WTC11 (cell line): ENCODE results near the gene SARDH. TPM values are rescaled to one million over a fixed set of nuclear protein-coding genes. Genes with fewer than 3 reads are reported as not detected.

Experiments used
- ATAC-seq: fragments of 200-7000 bp; cut with Tn5 transposase; 2 replicates; pipeline ENCODE4 v1.10.0; 2021; ENCODE audit warnings: mild to moderate bottlenecking, moderate library complexity
- CTCF ChIA-PET: fragments of 300-600 bp; sonication (Branson Sonifier 250); formaldehyde crosslinking; loops from one replicate; lab custom pipeline; 2021; ENCODE audit warnings: antibody characterized with exemption; lab: Charles Lee
- POLR2A ChIA-PET: fragments of 350-600 bp; sonication (Branson Sonifier 250); formaldehyde crosslinking; loops from one replicate; lab custom pipeline; 2021; ENCODE audit warnings: antibody characterized with exemption; lab: Charles Lee
- DNase-seq: peaks from one replicate; pipeline ENCODE4 v3.0.0; 2021; ENCODE audit warnings: low spot score
- H3K27ac Mint-ChIP-seq: 2 replicates; pipeline ENCODE4 v1.8.0; 2021; ENCODE audit warnings: mixed read lengths
- H3K27me3 Mint-ChIP-seq: 2 replicates; pipeline ENCODE4 v1.8.0; 2021; ENCODE audit warnings: low read depth, mild to moderate bottlenecking, moderate library complexity, mixed read lengths
- H3K36me3 Mint-ChIP-seq: 2 replicates; pipeline ENCODE4 v1.8.0; 2021; ENCODE audit warnings: mixed read lengths
- H3K4me1 Mint-ChIP-seq: 2 replicates; pipeline ENCODE4 v1.8.0; 2022; ENCODE audit warnings: mixed read lengths
- H3K4me3 Mint-ChIP-seq: 2 replicates; pipeline ENCODE4 v1.8.0; 2021; ENCODE audit warnings: mild to moderate bottlenecking, moderate library complexity, mixed read lengths
- H3K9me3 Mint-ChIP-seq: 2 replicates; pipeline ENCODE4 v1.8.0; 2021; ENCODE audit warnings: mixed read lengths
- ATF6 ChIP-seq: sonication (generic); formaldehyde crosslinking; IDR thresholded peaks from 2 replicates; pipeline ENCODE4 v1.8.1; 2023; ENCODE audit warnings: mild to moderate bottlenecking, missing genetic modification reagents
- E2F4 ChIP-seq: sonication (generic); formaldehyde crosslinking; IDR thresholded peaks from 2 replicates; pipeline ENCODE4 v1.8.1; 2022; ENCODE audit warnings: low read depth, mild to moderate bottlenecking, moderate library complexity, missing genetic modification reagents, borderline replicate concordance
- ELF4 ChIP-seq: sonication (generic); formaldehyde crosslinking; IDR thresholded peaks from 2 replicates; pipeline ENCODE4 v1.8.1; 2022; ENCODE audit warnings: low read depth, mild to moderate bottlenecking, moderate library complexity, missing genetic modification reagents
- EMX1 ChIP-seq: fragments of 250-450 bp; sonication (Bioruptor Pico); IDR thresholded peaks from 2 replicates; pipeline ENCODE4 v1.8.0; 2021; ENCODE audit warnings: mild to moderate bottlenecking
- ETV6 ChIP-seq: sonication (generic); formaldehyde crosslinking; IDR thresholded peaks from 2 replicates; pipeline ENCODE4 v1.8.1; 2022; ENCODE audit warnings: mild to moderate bottlenecking, missing genetic modification reagents
- GABPB1 ChIP-seq: sonication (generic); formaldehyde crosslinking; IDR thresholded peaks from 2 replicates; pipeline ENCODE4 v1.8.1; 2023; ENCODE audit warnings: mild to moderate bottlenecking, missing genetic modification reagents
- IRF1 ChIP-seq: sonication (generic); formaldehyde crosslinking; IDR thresholded peaks from 2 replicates; pipeline ENCODE4 v1.8.0; 2023; ENCODE audit warnings: missing genetic modification reagents
- JAZF1 ChIP-seq: fragments of 250-450 bp; sonication (Bioruptor Pico); IDR thresholded peaks from 2 replicates; pipeline ENCODE4 v1.9.0; 2021; ENCODE audit warnings: moderate library complexity, mild to moderate bottlenecking, inconsistent platforms
- MLX ChIP-seq: sonication (generic); formaldehyde crosslinking; IDR thresholded peaks from 2 replicates; pipeline ENCODE4 v1.8.1; 2023; ENCODE audit warnings: mild to moderate bottlenecking, missing genetic modification reagents, moderate library complexity
- NFATC4 ChIP-seq: fragments of 250-450 bp; sonication (Bioruptor Pico); IDR thresholded peaks from 2 replicates; pipeline ENCODE4 v1.9.0; 2021; ENCODE audit warnings: mild to moderate bottlenecking
- NFYB ChIP-seq: sonication (generic); formaldehyde crosslinking; conservative IDR thresholded peaks from 2 replicates; pipeline ENCODE4 v1.8.0; 2022; ENCODE audit warnings: low read depth, missing genetic modification reagents
- NR1H2 ChIP-seq: sonication (generic); formaldehyde crosslinking; IDR thresholded peaks from 2 replicates; pipeline ENCODE4 v1.9.0; 2021; ENCODE audit warnings: mild to moderate bottlenecking, moderate library complexity, missing genetic modification reagents
- PRRX2 ChIP-seq: fragments of 250-450 bp; sonication (Bioruptor Pico); IDR thresholded peaks from 2 replicates; pipeline ENCODE4 v1.8.0; 2021; ENCODE audit warnings: mild to moderate bottlenecking
- USF2 ChIP-seq: sonication (generic); formaldehyde crosslinking; IDR thresholded peaks from 2 replicates; pipeline ENCODE4 v1.8.1; 2023; ENCODE audit warnings: mild to moderate bottlenecking, missing genetic modification reagents, moderate library complexity
- ZNF121 ChIP-seq: sonication (generic); formaldehyde crosslinking; IDR thresholded peaks from 2 replicates; pipeline ENCODE4 v1.8.0; 2023; ENCODE audit warnings: missing genetic modification reagents
- ZNF138 ChIP-seq: sonication (generic); formaldehyde crosslinking; conservative IDR thresholded peaks from 2 replicates; pipeline ENCODE4 v1.8.1; 2022; ENCODE audit warnings: mild to moderate bottlenecking, moderate library complexity, missing genetic modification reagents
- ZNF232 ChIP-seq: sonication (generic); formaldehyde crosslinking; IDR thresholded peaks from 2 replicates; pipeline ENCODE4 v1.8.0; 2022; ENCODE audit warnings: mild to moderate bottlenecking, missing genetic modification reagents
- ZNF317 ChIP-seq: sonication (generic); formaldehyde crosslinking; IDR thresholded peaks from 2 replicates; pipeline ENCODE4 v1.8.1; 2023; ENCODE audit warnings: low read depth, mild to moderate bottlenecking, moderate library complexity, missing genetic modification reagents, borderline replicate concordance
- ZNF416 ChIP-seq: fragments of 250-450 bp; sonication (Bioruptor Pico); IDR thresholded peaks from 2 replicates; pipeline ENCODE4 v1.9.0; 2021; ENCODE audit warnings: mild to moderate bottlenecking, inconsistent platforms
- ZSCAN18 ChIP-seq: fragments of 250-450 bp; sonication (Bioruptor Pico); IDR thresholded peaks from 2 replicates; pipeline ENCODE4 v2.1.2; 2022; ENCODE audit warnings: mild to moderate bottlenecking, moderate library complexity
- total RNA-seq: library from RNA; stranded (reverse); gene quantifications from 3 replicates; pipeline ENCODE4 v1.2.3, GENCODE V29; 2021

SARDH gene
- total RNA-seq, 1 experiment from 2014 or later = 8.5 TPM

GRCh38 chr9:133768859-133769510 is 30.8 kb upstream of the SARDH start:
- peaks cover 51% of the 10 kb centered on the region for H3K36me3 Mint-ChIP-seq
- POLR2A ChIA-PET = no interaction called here

GRCh38 chr9:133768371-133768858 is 30.3 kb upstream of the SARDH start:
- no peaks in the 10 kb centered on the region for H3K27me3 Mint-ChIP-seq
- no peak overlapping the region for H3K27ac Mint-ChIP-seq
- ChIA-PET POLR2A (interaction anchor here (0.5 kb wide), 1 partner anchor 15 kb away, joined by 3 read pairs; no protein-coding TSS in a partner anchor), CTCF (interaction anchor here (0.9 to 4.9 kb wide), 22 partner anchors 9 to 282 kb away, joined by 3 to 52 read pairs (median 4); partner anchors contain the start of genes BRD3OS and SARDH)
- H3K4me1 Mint-ChIP-seq = no peaks in the 10 kb centered on the region
- ATAC-seq = no peak
- DNase-seq = peak; percentile 3
- TF ChIP-seq ZNF138 (CRISPR knock-in tag) (no peak), ZNF416 (CRISPR knock-in tag) (no peak), ATF6 (CRISPR knock-in tag) (no peak), ZNF232 (CRISPR knock-in tag) (no peak), ETV6 (CRISPR knock-in tag) (no peak), NFYB (CRISPR knock-in tag) (no peak), PRRX2 (no peak), USF2 (CRISPR knock-in tag) (no peak), E2F4 (CRISPR knock-in tag) (no peak), ZSCAN18 (no peak), IRF1 (CRISPR knock-in tag) (no peak), NR1H2 (CRISPR knock-in tag) (no peak), NFATC4 (CRISPR knock-in tag) (no peak), ZNF317 (CRISPR knock-in tag) (no peak), ZNF121 (CRISPR knock-in tag) (no peak), ELF4 (no peak), MLX (CRISPR knock-in tag) (no peak), JAZF1 (CRISPR knock-in tag) (no peak), EMX1 (no peak)
- peaks cover 48% of the 10 kb centered on the region for H3K36me3 Mint-ChIP-seq
- H3K9me3 Mint-ChIP-seq = peaks cover 22% of the 10 kb centered on the region
- no peak overlapping the region for H3K4me3 Mint-ChIP-seq

More at GRCh38 chr9:133768859-133769510, 30.8 kb upstream of the SARDH start:
- H3K4me3 Mint-ChIP-seq = no peak overlapping the region
- DNase-seq (peak; percentile 70), ATAC-seq (peak; percentile 65; the same call in 1 of the 2 replicates)
- H3K9me3 Mint-ChIP-seq = peaks cover 22% of the 10 kb centered on the region
- H3K27me3 Mint-ChIP-seq = no peaks in the 10 kb centered on the region
- H3K4me1 Mint-ChIP-seq = no peaks in the 10 kb centered on the region
- TF ChIP-seq GABPB1 = 0 out of 2 replicates have a peak, but pooled peaks have one; percentile 22
- TF ChIP-seq ZNF416 (CRISPR knock-in tag) = no peak
- no peak overlapping the region for H3K27ac Mint-ChIP-seq
- CTCF ChIA-PET = interaction anchor here (0.7 to 4.9 kb wide), 24 partner anchors 9 to 283 kb away, joined by 3 to 52 read pairs (median 4); partner anchors contain the start of genes BRD3OS and SARDH
